Thyroid gland (tissue), 4 donors: ENCODE results near the gene ZFAND3.

Experiments used
- CTCF ChIP-seq, 6 experiments: fragments of 200-600 bp in 3 of 6; fragments of 450-650 bp in 3 of 6; sonication (generic) in 3 of 6; IDR thresholded peaks; one replicate each; pipeline ENCODE4 v1.5.1; 2016 to 2019; ENCODE audit warnings: antibody characterized with exemption in 6 of 6, mild to moderate bottlenecking in 2 of 6, inconsistent platforms in 1 of 6, moderate library complexity in 1 of 6
- POLR2A ChIP-seq, 2 donors: fragments of 450-650 bp; IDR thresholded peaks; one replicate each; pipeline ENCODE4 v1.6.1; 2017; ENCODE audit warnings: antibody characterized with exemption in 2 of 2, mild to moderate bottlenecking in 2 of 2, moderate library complexity in 1 of 2

- TF ChIP-seq CTCF (IDR thresholded peaks at IDR 0.05): no peak
- no peak for TF ChIP-seq POLR2A (IDR thresholded peaks at IDR 0.05)
Observed at GRCh38 chr6:38162493-38163185, 343.1 kb downstream of the ZFAND3 start.
